Measurements from ENCODE around the gene PCDHGA10. TPM values are rescaled to one million over a fixed set of nuclear protein-coding genes. Genes with fewer than 3 reads are reported as not detected.
"Not testable (repeated sequence)": the region's sequence is repeated elsewhere in the genome, so short reads cannot be mapped to it uniquely, and the experiment has no call there.

Gene PCDHGA10
- total RNA-seq, 2 donors from 2014 or later: 0.06 to 0.08 TPM

DNA sequence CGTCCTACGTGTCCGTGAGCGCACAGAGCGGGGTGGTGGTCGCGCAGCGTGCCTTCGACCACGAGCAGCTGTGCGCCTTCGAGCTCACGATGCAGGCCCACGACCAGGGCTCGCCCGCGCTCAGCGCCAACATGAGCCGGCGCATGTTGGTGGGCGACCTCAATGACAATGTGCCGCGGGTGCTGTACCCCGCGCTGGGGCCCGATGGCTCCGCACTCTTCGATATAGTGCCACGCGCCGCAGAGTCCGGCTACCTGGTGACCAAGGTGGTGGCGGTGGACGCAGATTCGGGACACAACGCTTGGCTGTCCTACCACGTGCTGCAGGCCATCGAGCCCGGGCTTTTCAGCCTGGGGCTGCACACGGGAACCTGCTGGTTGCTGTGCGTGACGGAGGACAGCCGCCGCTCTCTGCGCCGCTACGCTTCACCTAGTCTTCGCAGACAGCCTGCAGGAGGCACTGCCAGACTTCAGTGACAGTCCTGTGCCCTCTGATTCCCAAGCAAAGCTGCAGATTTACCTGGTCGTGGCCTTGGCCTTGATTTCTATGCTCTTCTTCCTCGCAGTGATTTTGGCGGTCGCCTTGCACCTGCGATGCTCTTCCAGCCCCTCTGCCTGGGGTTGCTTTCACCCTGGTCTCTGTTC lies 15.1 kb downstream of the PCDHGA10 start:
- Mint-ChIP-seq H3K27me3 (peaks cover 58% of the 10 kb centered on the region), H3K36me3 (ENCODE audit: low read depth) (peaks cover 20% of the 10 kb centered on the region), H3K4me3 (no peak overlapping the region), H3K4me1 (peaks cover 7% of the 10 kb centered on the region), H3K9me3 (peaks cover 18% of the 10 kb centered on the region), H3K27ac (no peak overlapping the region)
- ATAC-seq (replicated peaks): no peak

DNA sequence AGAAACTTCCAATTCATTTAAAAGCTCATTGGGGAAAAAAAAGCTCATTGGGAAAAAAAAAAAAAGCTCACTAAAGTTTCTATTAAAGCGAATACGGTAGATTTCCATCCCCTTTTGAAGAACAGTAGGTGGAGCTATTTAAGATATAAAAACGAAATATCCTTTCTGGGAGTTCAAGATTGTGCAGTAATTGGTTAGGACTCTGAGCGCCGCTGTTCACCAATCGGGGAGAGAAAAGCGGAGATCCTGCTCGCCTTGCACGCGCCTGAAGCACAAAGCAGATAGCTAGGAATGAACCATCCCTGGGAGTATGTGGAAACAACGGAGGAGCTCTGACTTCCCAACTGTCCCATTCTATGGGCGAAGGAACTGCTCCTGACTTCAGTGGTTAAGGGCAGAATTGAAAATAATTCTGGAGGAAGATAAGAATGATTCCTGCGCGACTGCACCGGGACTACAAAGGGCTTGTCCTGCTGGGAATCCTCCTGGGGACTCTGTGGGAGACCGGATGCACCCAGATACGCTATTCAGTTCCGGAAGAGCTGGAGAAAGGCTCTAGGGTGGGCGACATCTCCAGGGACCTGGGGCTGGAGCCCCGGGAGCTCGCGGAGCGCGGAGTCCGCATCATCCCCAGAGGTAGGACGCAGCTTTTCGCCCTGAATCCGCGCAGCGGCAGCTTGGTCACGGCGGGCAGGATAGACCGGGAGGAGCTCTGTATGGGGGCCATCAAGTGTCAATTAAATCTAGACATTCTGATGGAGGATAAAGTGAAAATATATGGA lies 17.7 kb downstream of the PCDHGA10 start, which contains the start of gene PCDHGA12:
TSS of gene PCDHGA12 (plus strand) at position 176 of the 782 bp plus-strand sequence. CDS start at position 429, 253 bp downstream.
- H3K27ac Mint-ChIP-seq: peak within 1 kb of the TSS; percentile 30
- peaks cover 58% of the 10 kb centered on the region for H3K27me3 Mint-ChIP-seq
- no peak for ATAC-seq (replicated peaks)
- peaks cover 24% of the 10 kb centered on the region for H3K36me3 Mint-ChIP-seq (ENCODE audit: low read depth)
- peaks cover 7% of the 10 kb centered on the region for H3K4me1 Mint-ChIP-seq
- H3K4me3 Mint-ChIP-seq: peak within 1 kb of the TSS; percentile 67
- H3K9me3 Mint-ChIP-seq: peaks cover 22% of the 10 kb centered on the region

DNA sequence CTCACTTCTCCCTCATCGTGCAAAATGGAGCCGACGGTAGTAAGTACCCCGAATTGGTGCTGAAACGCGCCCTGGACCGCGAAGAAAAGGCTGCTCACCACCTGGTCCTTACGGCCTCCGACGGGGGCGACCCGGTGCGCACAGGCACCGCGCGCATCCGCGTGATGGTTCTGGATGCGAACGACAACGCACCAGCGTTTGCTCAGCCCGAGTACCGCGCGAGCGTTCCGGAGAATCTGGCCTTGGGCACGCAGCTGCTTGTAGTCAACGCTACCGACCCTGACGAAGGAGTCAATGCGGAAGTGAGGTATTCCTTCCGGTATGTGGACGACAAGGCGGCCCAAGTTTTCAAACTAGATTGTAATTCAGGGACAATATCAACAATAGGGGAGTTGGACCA lies 18.5 kb downstream of the PCDHGA10 start:
- no peak overlapping the region for H3K27ac Mint-ChIP-seq
- peak overlapping the region; percentile 67 for H3K4me3 Mint-ChIP-seq

DNA sequence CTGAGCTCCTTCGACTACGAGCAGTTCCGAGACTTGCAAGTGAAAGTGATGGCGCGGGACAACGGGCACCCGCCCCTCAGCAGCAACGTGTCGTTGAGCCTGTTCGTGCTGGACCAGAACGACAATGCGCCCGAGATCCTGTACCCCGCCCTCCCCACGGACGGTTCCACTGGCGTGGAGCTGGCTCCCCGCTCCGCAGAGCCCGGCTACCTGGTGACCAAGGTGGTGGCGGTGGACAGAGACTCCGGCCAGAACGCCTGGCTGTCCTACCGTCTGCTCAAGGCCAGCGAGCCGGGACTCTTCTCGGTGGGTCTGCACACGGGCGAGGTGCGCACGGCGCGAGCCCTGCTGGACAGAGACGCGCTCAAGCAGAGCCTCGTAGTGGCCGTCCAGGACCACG lies 19.5 kb downstream of the PCDHGA10 start:
- peaks cover 53% of the 10 kb centered on the region for H3K27me3 Mint-ChIP-seq
- not testable (repeated sequence) for H3K27ac Mint-ChIP-seq; H3K4me1 Mint-ChIP-seq; ATAC-seq (replicated peaks); H3K4me3 Mint-ChIP-seq
- H3K36me3 Mint-ChIP-seq (ENCODE audit: low read depth): peaks cover 24% of the 10 kb centered on the region
- peaks cover 22% of the 10 kb centered on the region for H3K9me3 Mint-ChIP-seq

More for the DNA sequence above, 18.5 kb downstream of the PCDHGA10 start:
- H3K36me3 Mint-ChIP-seq (ENCODE audit: low read depth): peaks cover 24% of the 10 kb centered on the region
- no peak for ATAC-seq (replicated peaks)
- H3K9me3 Mint-ChIP-seq: peaks cover 22% of the 10 kb centered on the region
- peaks cover 7% of the 10 kb centered on the region for H3K4me1 Mint-ChIP-seq
- H3K27me3 Mint-ChIP-seq: peaks cover 57% of the 10 kb centered on the region

DNA sequence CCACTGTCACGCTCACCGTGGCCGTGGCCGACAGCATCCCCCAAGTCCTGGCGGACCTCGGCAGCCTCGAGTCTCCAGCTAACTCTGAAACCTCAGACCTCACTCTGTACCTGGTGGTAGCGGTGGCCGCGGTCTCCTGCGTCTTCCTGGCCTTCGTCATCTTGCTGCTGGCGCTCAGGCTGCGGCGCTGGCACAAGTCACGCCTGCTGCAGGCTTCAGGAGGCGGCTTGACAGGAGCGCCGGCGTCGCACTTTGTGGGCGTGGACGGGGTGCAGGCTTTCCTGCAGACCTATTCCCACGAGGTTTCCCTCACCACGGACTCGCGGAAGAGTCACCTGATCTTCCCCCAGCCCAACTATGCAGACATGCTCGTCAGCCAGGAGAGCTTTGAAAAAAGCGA lies 19.9 kb downstream of the PCDHGA10 start:
- not testable (repeated sequence) for H3K4me1 Mint-ChIP-seq; ATAC-seq (replicated peaks); H3K27ac Mint-ChIP-seq; H3K4me3 Mint-ChIP-seq
- peaks cover 24% of the 10 kb centered on the region for H3K36me3 Mint-ChIP-seq (ENCODE audit: low read depth)
- peaks cover 22% of the 10 kb centered on the region for H3K9me3 Mint-ChIP-seq
- H3K27me3 Mint-ChIP-seq: peaks cover 53% of the 10 kb centered on the region

DNA sequence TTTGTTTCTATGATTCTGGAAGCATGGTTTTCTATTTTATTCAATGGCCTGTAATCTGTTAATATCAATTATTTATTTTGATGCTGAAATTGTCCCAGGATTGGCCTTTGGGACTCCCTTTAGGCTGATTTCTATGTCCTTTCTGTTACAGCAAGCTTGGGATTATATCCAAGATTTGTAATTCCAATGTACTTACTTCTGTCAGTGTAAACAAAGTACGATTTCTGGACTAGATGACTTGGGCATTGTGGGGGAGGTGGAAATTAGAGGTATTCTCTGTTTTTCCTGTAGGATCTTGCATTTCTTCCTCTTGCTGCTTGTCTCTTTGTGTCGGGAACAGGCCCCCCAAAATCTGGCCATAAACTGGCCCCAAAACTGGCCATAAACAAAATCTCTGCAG lies 21.2 kb downstream of the PCDHGA10 start:
- H3K27me3 Mint-ChIP-seq: peaks cover 49% of the 10 kb centered on the region
- peaks cover 24% of the 10 kb centered on the region for H3K36me3 Mint-ChIP-seq (ENCODE audit: low read depth)
- H3K4me3 Mint-ChIP-seq: no peak overlapping the region
- no peak overlapping the region for H3K27ac Mint-ChIP-seq
- peaks cover 7% of the 10 kb centered on the region for H3K4me1 Mint-ChIP-seq
- ATAC-seq (replicated peaks): no peak
- H3K9me3 Mint-ChIP-seq: peaks cover 18% of the 10 kb centered on the region

DNA sequence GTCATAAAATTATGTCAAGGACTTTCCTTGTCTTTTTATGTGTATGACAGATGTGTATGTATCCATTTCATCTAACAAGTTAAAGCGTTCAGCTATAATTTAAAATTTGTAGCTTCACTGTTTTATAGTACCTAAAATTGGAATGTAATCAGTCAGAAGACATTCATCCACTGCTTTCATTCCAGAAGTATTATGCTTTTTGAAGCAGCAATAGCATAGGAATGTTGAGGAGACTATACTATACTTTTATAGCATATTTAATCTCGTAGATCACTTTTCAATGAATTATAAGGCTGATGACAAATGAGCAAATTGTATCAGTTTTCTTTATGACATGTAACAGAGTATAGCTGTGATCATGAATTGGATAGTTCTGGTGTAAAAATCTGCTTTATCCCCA lies 24.4 kb downstream of the PCDHGA10 start:
- no peak for ATAC-seq (replicated peaks)
- peaks cover 35% of the 10 kb centered on the region for H3K27me3 Mint-ChIP-seq
- H3K27ac Mint-ChIP-seq: no peak overlapping the region
- no peaks in the 10 kb centered on the region for H3K4me1 Mint-ChIP-seq
- no peak overlapping the region for H3K4me3 Mint-ChIP-seq
- H3K36me3 Mint-ChIP-seq (ENCODE audit: low read depth): peaks cover 7% of the 10 kb centered on the region
- H3K9me3 Mint-ChIP-seq: peaks cover 9% of the 10 kb centered on the region

DNA sequence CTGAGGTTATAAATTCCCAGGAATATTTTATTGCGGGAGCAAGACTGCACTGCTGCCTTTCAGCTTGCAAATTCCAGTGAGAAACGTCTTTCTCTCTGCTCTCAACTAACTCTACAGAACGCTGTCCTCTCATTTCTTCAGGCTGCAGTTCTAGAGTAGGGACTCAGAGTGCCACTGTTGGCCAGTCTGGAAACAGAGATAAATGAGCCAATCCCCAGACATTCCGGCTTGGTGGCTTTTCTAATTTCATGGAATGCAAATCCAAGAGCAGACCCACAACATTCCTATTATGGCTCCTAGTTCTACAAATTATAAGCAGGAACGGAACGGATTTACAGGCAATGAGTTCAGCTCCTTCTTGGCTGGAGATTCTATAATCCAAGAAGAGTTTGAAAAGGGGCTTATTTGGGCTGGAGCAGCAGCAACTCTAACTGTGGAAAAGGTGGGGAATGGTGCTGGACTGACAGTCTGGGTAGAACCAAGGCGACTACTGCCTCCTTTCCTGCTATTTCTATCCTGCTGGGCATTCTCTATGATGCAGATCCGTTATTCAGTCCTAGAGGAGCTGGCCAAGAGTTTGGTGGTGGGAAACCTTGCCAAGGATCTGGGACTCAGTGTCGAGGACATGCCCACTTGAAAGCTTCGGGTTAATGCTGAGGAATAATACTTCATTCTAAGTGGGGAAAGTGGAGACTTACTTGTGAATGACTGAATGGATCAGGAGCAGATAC lies 26.8 kb downstream of the PCDHGA10 start:
- H3K9me3 Mint-ChIP-seq: peaks cover 3% of the 10 kb centered on the region

DNA sequence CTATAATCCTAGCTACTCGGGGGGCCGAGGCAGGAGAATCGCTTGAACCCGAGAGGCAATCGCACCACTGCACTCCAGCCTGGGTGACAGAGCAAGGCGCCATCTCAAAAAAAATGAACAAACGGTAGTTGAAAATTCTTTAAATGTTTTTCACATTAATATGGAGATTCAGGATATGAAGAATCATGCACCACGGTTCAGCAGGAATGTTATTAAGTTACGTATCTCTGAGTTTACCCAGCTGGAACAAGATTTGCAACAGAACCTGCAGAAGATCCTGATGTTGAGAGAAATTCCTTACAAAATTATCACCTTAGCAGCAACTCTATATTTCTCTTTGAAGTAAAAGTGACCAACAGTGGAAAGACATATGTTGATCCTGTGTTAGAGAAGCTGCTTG lies 27.6 kb downstream of the PCDHGA10 start:
- Mint-ChIP-seq H3K9me3 (peaks cover 3% of the 10 kb centered on the region), H3K4me3 (no peak overlapping the region), H3K27ac (no peak overlapping the region), H3K27me3 (peaks cover 25% of the 10 kb centered on the region), H3K4me1 (no peaks in the 10 kb centered on the region), H3K36me3 (ENCODE audit: low read depth) (no peaks in the 10 kb centered on the region)
- ATAC-seq (replicated peaks): no peak

More for the DNA sequence above, 26.8 kb downstream of the PCDHGA10 start:
- no peak overlapping the region for H3K4me3 Mint-ChIP-seq
- H3K4me1 Mint-ChIP-seq: no peaks in the 10 kb centered on the region
- H3K36me3 Mint-ChIP-seq (ENCODE audit: low read depth): no peaks in the 10 kb centered on the region
- H3K27ac Mint-ChIP-seq: no peak overlapping the region
- no peak for ATAC-seq (replicated peaks)
- H3K27me3 Mint-ChIP-seq: peaks cover 26% of the 10 kb centered on the region

DNA sequence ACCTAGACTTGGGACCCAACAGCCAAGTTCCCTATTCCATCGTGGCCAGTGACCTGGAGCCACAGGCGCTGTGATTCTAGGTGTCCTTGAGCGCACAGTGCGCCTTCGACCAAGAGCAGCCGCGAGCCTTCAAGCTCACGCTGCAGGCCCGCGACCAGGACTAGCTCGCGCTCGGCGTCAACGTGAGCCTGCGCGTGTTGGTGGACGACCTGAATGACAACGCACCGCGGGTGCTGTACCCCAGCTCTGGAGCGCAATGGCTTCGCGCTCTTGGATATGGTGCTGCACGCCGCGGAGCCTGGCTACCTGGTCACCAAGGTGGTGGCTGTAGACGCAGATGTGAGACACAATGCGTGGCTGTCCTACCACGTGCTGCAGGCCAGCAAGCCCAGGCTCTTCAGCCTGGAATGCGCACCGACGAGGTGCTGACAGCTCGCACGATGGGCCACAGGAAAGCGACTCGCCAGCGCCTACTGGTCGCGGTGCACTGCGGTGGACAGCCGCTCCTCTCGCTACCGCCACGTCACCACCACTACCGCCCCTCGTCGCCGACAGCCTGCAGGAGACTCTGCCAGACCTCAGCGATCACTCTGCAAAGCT lies 28.9 kb downstream of the PCDHGA10 start:
- no peak overlapping the region for H3K27ac Mint-ChIP-seq
- H3K4me3 Mint-ChIP-seq: no peak overlapping the region
- peaks cover 3% of the 10 kb centered on the region for H3K9me3 Mint-ChIP-seq
- no peaks in the 10 kb centered on the region for H3K36me3 Mint-ChIP-seq (ENCODE audit: low read depth)
- H3K27me3 Mint-ChIP-seq: peaks cover 25% of the 10 kb centered on the region
- H3K4me1 Mint-ChIP-seq: no peaks in the 10 kb centered on the region
- no peak for ATAC-seq (replicated peaks)

DNA sequence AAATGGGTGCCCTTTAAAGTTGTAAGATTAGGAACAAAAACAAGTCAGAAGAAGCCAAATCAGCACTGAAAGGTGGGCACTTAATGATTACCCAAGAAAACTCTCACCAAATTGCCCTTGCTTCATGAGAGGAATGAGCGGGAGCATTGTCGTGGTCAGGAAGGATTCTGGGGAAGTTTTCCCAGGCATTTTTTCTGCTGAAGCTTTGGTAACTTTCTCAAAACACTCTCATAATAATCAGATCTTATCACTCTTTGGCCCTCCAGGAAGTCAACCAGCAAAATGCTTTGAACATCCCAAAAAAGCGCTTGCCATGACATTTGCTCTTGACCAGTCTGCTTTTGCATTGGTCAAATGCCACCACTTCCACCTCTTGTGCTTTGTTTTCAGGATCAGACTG lies 52.6 kb downstream of the PCDHGA10 start:
- H3K27me3 Mint-ChIP-seq: peaks cover 12% of the 10 kb centered on the region
- H3K27ac Mint-ChIP-seq: no peak overlapping the region
- no peak overlapping the region for H3K4me3 Mint-ChIP-seq
- H3K4me1 Mint-ChIP-seq: no peaks in the 10 kb centered on the region
- no peaks in the 10 kb centered on the region for H3K36me3 Mint-ChIP-seq (ENCODE audit: low read depth)
- H3K9me3 Mint-ChIP-seq: no peaks in the 10 kb centered on the region
- ATAC-seq (replicated peaks): no peak

Other genes with a start within 250 kb of the PCDHGA10 start
- not detected for gene PCDHB7, start 240.3 kb upstream of the PCDHGA10 start, total RNA-seq
- gene PCDHB8, start 235.2 kb upstream of the PCDHGA10 start, total RNA-seq: not detected
- gene PCDHB16, start 230.6 kb upstream of the PCDHGA10 start, total RNA-seq: not detected
- gene PCDHB9, start 225.8 kb upstream of the PCDHGA10 start, total RNA-seq: not detected
- gene PCDHB10, start 220.6 kb upstream of the PCDHGA10 start, total RNA-seq: not detected
- not detected for gene PCDHB11, start 213.4 kb upstream of the PCDHGA10 start, total RNA-seq
- not detected for gene PCDHB12, start 204.3 kb upstream of the PCDHGA10 start, total RNA-seq
- gene PCDHB13, start 199.1 kb upstream of the PCDHGA10 start, total RNA-seq: under 1 TPM in 1 of 2 donors, not detected in 1; 0.08 TPM
- gene PCDHB14, start 189.6 kb upstream of the PCDHGA10 start, total RNA-seq: not detected
- gene PCDHB15, start 167.6 kb upstream of the PCDHGA10 start, total RNA-seq: not detected
- under 1 TPM in 1 of 2 donors, not detected in 1; 0.42 TPM for gene SLC25A2, start 108.9 kb upstream of the PCDHGA10 start, total RNA-seq
- gene TAF7, start 92.2 kb upstream of the PCDHGA10 start, total RNA-seq: 10 to 100 TPM; 45.3 to 50.4 TPM
- gene PCDHGA1, start 82.5 kb upstream of the PCDHGA10 start, total RNA-seq: under 1 TPM; 0.09 to 0.16 TPM
- not detected for gene PCDHGA2, start 74.2 kb upstream of the PCDHGA10 start, total RNA-seq
- under 1 TPM in 1 of 2 donors, not detected in 1; 0.09 TPM for gene PCDHGA3, start 69.2 kb upstream of the PCDHGA10 start, total RNA-seq
- gene PCDHGB1, start 62.9 kb upstream of the PCDHGA10 start, total RNA-seq: not detected
- gene PCDHGA4, start 58.0 kb upstream of the PCDHGA10 start, total RNA-seq: under 1 TPM in 1 of 2 donors, not detected in 1; 0.32 TPM
- under 1 TPM; 0.17 to 0.34 TPM for gene PCDHGB2, start 53.0 kb upstream of the PCDHGA10 start, total RNA-seq
- under 1 TPM in 1 of 2 donors, not detected in 1; 0.11 TPM for gene PCDHGA5, start 48.8 kb upstream of the PCDHGA10 start, total RNA-seq
- gene PCDHGB3, start 42.7 kb upstream of the PCDHGA10 start, total RNA-seq: under 1 TPM in 1 of 2 donors, not detected in 1; 0.21 TPM
- under 1 TPM; 0.06 to 0.40 TPM for gene PCDHGA6, start 39.1 kb upstream of the PCDHGA10 start, total RNA-seq
- under 1 TPM in 1 of 2 donors, not detected in 1; 0.06 TPM for gene PCDHGA7, start 30.2 kb upstream of the PCDHGA10 start, total RNA-seq
- under 1 TPM; 0.06 to 0.08 TPM for gene PCDHGB4, start 25.3 kb upstream of the PCDHGA10 start, total RNA-seq
- gene PCDHGA8, start 20.4 kb upstream of the PCDHGA10 start, total RNA-seq: not detected
- gene PCDHGB5, start 15.0 kb upstream of the PCDHGA10 start, total RNA-seq: under 1 TPM; 0.09 to 0.24 TPM
- gene PCDHGA9, start 10.2 kb upstream of the PCDHGA10 start, total RNA-seq: not detected
- gene PCDHGB6, start 5.0 kb upstream of the PCDHGA10 start, total RNA-seq: under 1 TPM in 1 of 2 donors, not detected in 1; 0.08 TPM
- gene PCDHGB7, start 4.7 kb downstream of the PCDHGA10 start, total RNA-seq: under 1 TPM in 1 of 2 donors, not detected in 1; 0.11 TPM
- under 1 TPM in 1 of 2 donors, not detected in 1; 0.09 TPM for gene PCDHGA11, start 8.1 kb downstream of the PCDHGA10 start, total RNA-seq
- gene PCDHGA12, start 17.5 kb downstream of the PCDHGA10 start, total RNA-seq: not detected
- gene PCDHGC3, start 63.0 kb downstream of the PCDHGA10 start, total RNA-seq: under 1 TPM in 1 of 2 donors, not detected in 1; 0.56 TPM
- gene PCDHGC4, start 72.0 kb downstream of the PCDHGA10 start, total RNA-seq: not detected
- gene PCDHGC5, start 76.1 kb downstream of the PCDHGA10 start, total RNA-seq: not detected
- 100 to 1,000 TPM; 186 to 268 TPM for gene DIAPH1, start 206.0 kb downstream of the PCDHGA10 start, total RNA-seq
- 100 to 1,000 TPM; 123 to 174 TPM for gene HDAC3, start 223.9 kb downstream of the PCDHGA10 start, total RNA-seq
- gene RELL2, start 224.0 kb downstream of the PCDHGA10 start, total RNA-seq: 10 to 100 TPM; 16.5 to 29.9 TPM
- gene FCHSD1, start 238.4 kb downstream of the PCDHGA10 start, total RNA-seq: 100 to 1,000 TPM in 1 of 2 donors, 10 to 100 TPM in 1; 38.7 to 113 TPM